ENCODE measurements around the gene LRRC36. TPM values are rescaled to one million over a fixed set of nuclear protein-coding genes. Genes with fewer than 3 reads are reported as not detected.

Gene LRRC36
- total and polyA plus RNA-seq, 2 of the 13 experiments (the other 11 are each of a cell fraction or from before 2014, with no cell fraction given), result 0.12 to 0.15 TPM

GRCh38 chr16:67394155-67395104 is 67.8 kb downstream of the LRRC36 start:
- POLR2A ChIA-PET, result no interaction called here
- CTCF ChIA-PET (ENCODE audit: low intra/inter-chr PET ratio, low total read pairs), result interaction anchor here (0.9 to 2.5 kb wide), 2 partner anchors 45 to 67 kb away, joined by 3 to 13 read pairs; partner anchors contain the start of genes KCTD19 and LRRC36

More at GRCh38 chr16:67394155-67395104, 67.8 kb downstream of the LRRC36 start:
- BruUV-seq (replicated peaks), result no TSS peak
- in situ Hi-C loops (cut with HindIII; ENCODE audit: extremely low pct_ligation_motif_present, low pct_unique_long_range_greater_than_20kb), result no loop called here
- no peaks in the 10 kb centered on the region for H4K20me1 ChIP-seq (ENCODE audit: insufficient read depth, low read length)
- no peaks in the 10 kb centered on the region for H3K79me2 ChIP-seq (ENCODE audit: insufficient read depth, low read length)
- H3K27me3 ChIP-seq (ENCODE audit: control insufficient read depth in 1 of 2, insufficient read depth in 2 of 2, low read length in 2 of 2), result peaks cover 2 to 53% of the 10 kb centered on the region in 2 experiments; a peak in 4 of 5 replicates
- H3K36me3 ChIP-seq (replicated peaks in 1 of 2; ENCODE audit: control insufficient read depth in 1 of 2, insufficient read depth in 2 of 2, low read length in 2 of 2), result no peaks in the 10 kb centered on the region
- no peak overlapping the region for H3K27ac ChIP-seq (ENCODE audit: extremely low read length, insufficient read depth, low read length)
- no peak for ATAC-seq
- no peak for FAIRE-seq
- WGBS (ENCODE audit: low lambda C conversion rate), result 86% methylated on average over 84 of the region's 88 CpGs
- H3K4me1 ChIP-seq (ENCODE audit: insufficient read depth, low read length), result peaks cover 44% of the 10 kb centered on the region
- intact Hi-C loops (cut with micrococcal nuclease; ENCODE audit: unreplicated experiment), result no loop called here
- DNase-seq (ENCODE audit: low spot score), result no peak
- no peak overlapping the region for H2AFZ ChIP-seq (ENCODE audit: low read length)
- H3K4me2 ChIP-seq (ENCODE audit: low read depth, low read length), result no peak overlapping the region
- TF ChIP-seq ZFP1 (CRISPR knock-in tag; IDR thresholded peaks at IDR 0.05) (no peak), KAT8 (CRISPR knock-in tag; IDR thresholded peaks at IDR 0.05) (no peak), KMT2B (CRISPR knock-in tag; IDR thresholded peaks at IDR 0.05) (no peak), ZBTB34 (CRISPR knock-in tag; IDR thresholded peaks at IDR 0.05) (no peak), FOXA1 (IDR thresholded peaks at IDR 0.05) (no peak), FOXA1 (CRISPR knock-in tag; IDR thresholded peaks at IDR 0.05) (no peak), IKZF1 (IDR thresholded peaks at IDR 0.05) (no peak), PHF8 (CRISPR knock-in tag; IDR thresholded peaks at IDR 0.05) (0 out of 2 replicates have a peak, but pooled peaks have one; percentile 8), ZNF782 (CRISPR knock-in tag; IDR thresholded peaks at IDR 0.05; ENCODE audit: borderline replicate concordance) (no peak)
- no peaks in the 10 kb centered on the region for H3K9me3 ChIP-seq (ENCODE audit: low read length)
- no peak overlapping the region for H3K4me3 ChIP-seq (replicated peaks in 1 of 3; ENCODE audit: insufficient read depth in 1 of 3, low read depth in 2 of 3, low read length in 3 of 3)
- H3K9ac ChIP-seq (ENCODE audit: insufficient read depth, low read depth, low read length), result no peak overlapping the region
